Mesendoderm (in vitro differentiated cells): ENCODE measurements around the gene RHBDF1.

ENCODE experiments used
- DNase-seq: peaks from one replicate; pipeline ENCODE4 v3.0.0; 2013
- H2AK5ac ChIP-seq: 2 replicates; pipeline ENCODE4 v1.6.1; 2013; ENCODE audit warnings: low read length, inconsistent platforms
- H2BK120ac ChIP-seq: 2 replicates; pipeline ENCODE4 v1.6.1; 2013; ENCODE audit warnings: low read depth, mild to moderate bottlenecking, low read length, moderate library complexity, mixed read lengths
- H2BK15ac ChIP-seq: replicated peaks from 2 replicates; pipeline ENCODE4 v1.6.1; 2013; ENCODE audit warnings: low read depth, mild to moderate bottlenecking, moderate library complexity
- H2BK5ac ChIP-seq: 2 replicates; pipeline ENCODE4 v1.6.1; 2013; ENCODE audit warnings: low read length, inconsistent platforms
- H3K18ac ChIP-seq: 2 replicates; pipeline ENCODE4 v1.6.1; 2013; ENCODE audit warnings: mild to moderate bottlenecking, low read length, mixed read lengths
- H3K23ac ChIP-seq: one replicate; pipeline ENCODE4 v1.6.1; 2013; ENCODE audit warnings: low read length
- H3K27ac ChIP-seq: 2 replicates; pipeline ENCODE4 v1.5.1; 2013; ENCODE audit warnings: low read depth, mild to moderate bottlenecking, inconsistent platforms, low read length, moderate library complexity
- H3K27me3 ChIP-seq: 2 replicates; pipeline ENCODE4 v1.6.1; 2013; ENCODE audit warnings: low read length, control low read depth, mild to moderate bottlenecking, inconsistent platforms; ENCODE audit not compliant: insufficient read depth, poor library complexity
- H3K36me3 ChIP-seq: 2 replicates; pipeline ENCODE4 v1.6.1; 2013; ENCODE audit warnings: low read length, inconsistent platforms; ENCODE audit not compliant: control insufficient read depth, insufficient read depth
- H3K4ac ChIP-seq: one replicate; pipeline ENCODE4 v1.6.1; 2013; ENCODE audit warnings: low read depth, mild to moderate bottlenecking, low read length, moderate library complexity
- H3K4me1 ChIP-seq: 2 replicates; pipeline ENCODE4 v1.6.1; 2013; ENCODE audit warnings: low read depth, low read length, inconsistent platforms; ENCODE audit not compliant: control insufficient read depth
- H3K4me2 ChIP-seq: 2 replicates; pipeline ENCODE4 v1.6.1; 2013; ENCODE audit warnings: low read length
- H3K4me3 ChIP-seq: 2 replicates; pipeline ENCODE4 v1.5.1; 2013; ENCODE audit warnings: mild to moderate bottlenecking, low read length
- H3K56ac ChIP-seq: one replicate; pipeline ENCODE4 v1.6.1; 2013; ENCODE audit warnings: low read length
- H3K79me1 ChIP-seq: 2 replicates; pipeline ENCODE4 v1.6.1; 2013; ENCODE audit warnings: low read length, inconsistent platforms
- H3K79me2 ChIP-seq: 2 replicates; pipeline ENCODE4 v1.6.1; 2013; ENCODE audit warnings: mild to moderate bottlenecking, low read length; ENCODE audit not compliant: control insufficient read depth, insufficient read depth
- H3K9ac ChIP-seq: 2 replicates; pipeline ENCODE4 v1.6.1; 2013; ENCODE audit warnings: low read length, inconsistent platforms
- H4K5ac ChIP-seq: one replicate; pipeline ENCODE4 v1.6.1; 2013; ENCODE audit warnings: low read length
- H4K8ac ChIP-seq: one replicate; pipeline ENCODE4 v1.6.1; 2013; ENCODE audit warnings: low read depth, mild to moderate bottlenecking, control low read depth, low read length, moderate library complexity
- WGBS: extraction: QIAGEN DNeasy Blood & Tissue Kit; methylation state at CpG from one replicate; pipeline ENCODE4 v1.1.7; 2013; ENCODE audit warnings: low lambda C conversion rate, missing lambda C conversion rate; ENCODE audit not compliant: insufficient coverage; ENCODE audit errors: extremely low coverage; 5-methylcytosine and 5-hydroxymethylcytosine counted together

RHBDF1 gene

GRCh38 chr16:63466-63865 lies 9.0 kb downstream of the RHBDF1 start:
- H3K4me1 ChIP-seq: no peaks in the 10 kb centered on the region
- H3K23ac ChIP-seq: no peak overlapping the region
- no peak overlapping the region for H3K18ac ChIP-seq
- peaks cover 23% of the 10 kb centered on the region for H3K36me3 ChIP-seq
- H3K79me1 ChIP-seq: peaks cover 20% of the 10 kb centered on the region
- no peak overlapping the region for H3K27ac ChIP-seq
- no peak overlapping the region for H3K4me2 ChIP-seq
- H2AK5ac ChIP-seq: no peak overlapping the region
- peaks cover 3% of the 10 kb centered on the region for H3K79me2 ChIP-seq
- H4K5ac ChIP-seq: no peak overlapping the region
- no CpG with 5 or more reads among the region's 16 CpGs for WGBS
- no peak overlapping the region for H3K56ac ChIP-seq
- H2BK15ac ChIP-seq: no peak overlapping the region
- H2BK120ac ChIP-seq: no peak overlapping the region
- DNase-seq: no peak
- no peak overlapping the region for H3K4ac ChIP-seq
- no peaks in the 10 kb centered on the region for H3K27me3 ChIP-seq
- no peak overlapping the region for H4K8ac ChIP-seq
- no peak overlapping the region for H3K4me3 ChIP-seq
- H3K9ac ChIP-seq: no peak overlapping the region
- H2BK5ac ChIP-seq: no peak overlapping the region

DNA sequence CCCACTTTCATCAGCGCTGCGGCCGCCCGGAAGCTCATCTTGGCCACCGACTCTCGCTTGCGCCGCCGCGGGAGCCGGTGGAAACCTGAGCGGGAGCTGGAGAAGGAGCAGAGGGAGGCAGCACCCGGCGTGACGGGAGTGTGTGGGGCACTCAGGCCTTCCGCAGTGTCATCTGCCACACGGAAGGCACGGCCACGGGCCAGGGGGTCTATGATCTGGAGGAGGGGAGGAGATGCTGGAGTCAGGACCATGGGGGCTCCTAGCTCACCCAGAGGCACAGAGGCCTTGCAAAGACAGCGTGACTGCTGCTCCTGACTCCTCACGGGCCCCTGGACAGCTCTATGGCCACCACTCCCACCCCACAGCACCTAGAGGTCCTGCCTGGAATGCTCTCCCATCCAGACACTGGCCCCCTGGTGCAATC lies 9.5 kb downstream of the RHBDF1 start:
- H2BK5ac ChIP-seq: no peak overlapping the region
- H3K4me2 ChIP-seq: no peak overlapping the region
- H2BK120ac ChIP-seq: no peak overlapping the region
- no peaks in the 10 kb centered on the region for H3K4me1 ChIP-seq
- peaks cover 27% of the 10 kb centered on the region for H3K36me3 ChIP-seq
- peaks cover 19% of the 10 kb centered on the region for H3K79me1 ChIP-seq
- no peak overlapping the region for H3K27ac ChIP-seq
- no peak overlapping the region for H2AK5ac ChIP-seq
- WGBS: no CpG with 5 or more reads among the region's 21 CpGs
- no peak overlapping the region for H2BK15ac ChIP-seq
- no peak overlapping the region for H4K5ac ChIP-seq
- H3K23ac ChIP-seq: no peak overlapping the region
- H3K18ac ChIP-seq: no peak overlapping the region
- no peak overlapping the region for H3K56ac ChIP-seq
- DNase-seq: no peak
- H3K9ac ChIP-seq: no peak overlapping the region
- H3K4me3 ChIP-seq: no peak overlapping the region
- no peak overlapping the region for H3K4ac ChIP-seq
- no peak overlapping the region for H4K8ac ChIP-seq
- no peaks in the 10 kb centered on the region for H3K27me3 ChIP-seq
- H3K79me2 ChIP-seq: peaks cover 2% of the 10 kb centered on the region

DNA sequence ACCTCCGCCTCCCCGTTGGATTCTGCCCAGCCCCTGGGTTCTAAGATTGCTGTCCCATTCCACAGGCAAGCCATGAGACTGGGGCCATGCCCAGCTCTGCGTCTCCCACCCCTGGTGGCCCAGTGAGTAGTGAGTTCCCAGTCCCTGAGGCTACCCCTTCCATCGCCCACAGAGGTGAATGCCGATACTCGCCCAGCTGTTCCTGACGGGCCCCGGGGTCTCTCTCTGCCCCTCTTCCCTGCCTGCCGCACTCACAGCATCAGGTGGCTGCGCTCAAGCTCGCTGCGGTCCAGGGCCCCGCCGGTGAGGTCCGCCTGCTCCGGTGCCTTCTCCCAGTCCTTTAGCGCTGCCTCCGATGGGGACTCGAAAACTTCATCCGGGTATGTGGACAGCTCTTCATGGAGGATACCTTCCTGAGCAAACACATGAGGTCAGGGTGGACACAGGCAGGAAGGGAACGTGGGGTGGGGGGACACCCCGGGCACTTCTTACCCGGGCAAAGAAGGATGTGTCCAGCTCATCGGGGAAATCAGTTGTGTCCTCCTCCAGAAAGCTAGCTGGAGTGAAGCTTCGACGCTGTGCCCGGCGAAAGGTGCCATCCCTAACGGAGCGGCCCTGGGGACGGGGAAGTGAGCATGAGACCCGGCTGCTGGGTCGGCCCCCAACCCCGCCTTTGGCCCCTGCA lies 10.0 kb downstream of the RHBDF1 start:
- no peak overlapping the region for H2AK5ac ChIP-seq
- H3K4me3 ChIP-seq: no peak overlapping the region
- H3K23ac ChIP-seq: no peak overlapping the region
- no CpG with 5 or more reads among the region's 34 CpGs for WGBS
- H3K27ac ChIP-seq: no peak overlapping the region
- no peaks in the 10 kb centered on the region for H3K27me3 ChIP-seq
- no peak for DNase-seq
- no peak overlapping the region for H3K56ac ChIP-seq
- no peak overlapping the region for H3K18ac ChIP-seq
- no peak overlapping the region for H3K4me2 ChIP-seq
- peaks cover 30% of the 10 kb centered on the region for H3K36me3 ChIP-seq
- H3K79me1 ChIP-seq: peaks cover 17% of the 10 kb centered on the region
- no peak overlapping the region for H2BK120ac ChIP-seq
- H2BK5ac ChIP-seq: no peak overlapping the region
- peaks cover 2% of the 10 kb centered on the region for H3K79me2 ChIP-seq
- no peak overlapping the region for H3K4ac ChIP-seq
- H2BK15ac ChIP-seq: no peak overlapping the region
- H3K4me1 ChIP-seq: no peaks in the 10 kb centered on the region
- no peak overlapping the region for H3K9ac ChIP-seq
- H4K8ac ChIP-seq: no peak overlapping the region
- H4K5ac ChIP-seq: no peak overlapping the region

DNA sequence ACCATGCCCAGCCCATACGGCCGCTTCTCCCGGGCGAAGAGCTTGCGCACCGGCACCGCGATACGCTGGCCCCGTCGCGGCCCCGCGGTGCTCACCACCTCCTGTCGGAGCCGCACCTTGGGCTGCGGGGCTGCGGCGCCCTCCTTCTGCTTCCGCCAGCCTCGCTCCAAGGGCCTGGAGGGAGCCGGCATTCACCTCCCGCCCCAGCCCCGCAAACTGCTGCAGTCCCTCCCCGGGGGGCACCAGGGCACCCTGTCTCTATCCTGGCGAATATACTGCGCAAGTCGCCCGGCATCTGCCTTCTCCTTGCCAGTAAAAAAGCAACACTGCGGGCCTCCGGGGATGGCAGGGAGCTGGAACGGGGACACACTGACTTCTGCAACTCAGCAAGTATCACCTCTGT lies 10.6 kb downstream of the RHBDF1 start:
- WGBS: no CpG with 5 or more reads among the region's 32 CpGs
- peaks cover 35% of the 10 kb centered on the region for H3K36me3 ChIP-seq
- H4K8ac ChIP-seq: no peak overlapping the region
- peaks cover 2% of the 10 kb centered on the region for H3K79me2 ChIP-seq
- no peak overlapping the region for H3K9ac ChIP-seq
- H2BK120ac ChIP-seq: no peak overlapping the region
- no peak overlapping the region for H3K23ac ChIP-seq
- H3K4me2 ChIP-seq: no peak overlapping the region
- H3K4me3 ChIP-seq: no peak overlapping the region
- H3K27me3 ChIP-seq: no peaks in the 10 kb centered on the region
- no peak overlapping the region for H3K4ac ChIP-seq
- H2BK5ac ChIP-seq: no peak overlapping the region
- no peak overlapping the region for H2BK15ac ChIP-seq
- H3K79me1 ChIP-seq: peaks cover 12% of the 10 kb centered on the region
- no peak overlapping the region for H2AK5ac ChIP-seq
- no peak overlapping the region for H3K18ac ChIP-seq
- no peak overlapping the region for H3K56ac ChIP-seq
- H3K4me1 ChIP-seq: no peaks in the 10 kb centered on the region
- H4K5ac ChIP-seq: no peak overlapping the region
- no peak overlapping the region for H3K27ac ChIP-seq
- no peak for DNase-seq

GRCh38 chr16:60929-61878 lies 11.2 kb downstream of the RHBDF1 start:
- H4K8ac ChIP-seq: no peak overlapping the region
- H3K4me2 ChIP-seq: no peak overlapping the region
- H3K23ac ChIP-seq: no peak overlapping the region
- H3K56ac ChIP-seq: no peak overlapping the region
- peaks cover 2% of the 10 kb centered on the region for H3K79me2 ChIP-seq
- H2AK5ac ChIP-seq: no peak overlapping the region
- no peak for DNase-seq
- peaks cover 37% of the 10 kb centered on the region for H3K36me3 ChIP-seq
- no peaks in the 10 kb centered on the region for H3K27me3 ChIP-seq
- H3K79me1 ChIP-seq: peaks cover 9% of the 10 kb centered on the region
- no peak overlapping the region for H3K4ac ChIP-seq
- no peak overlapping the region for H2BK120ac ChIP-seq
- WGBS: no CpG with 5 or more reads among the region's 89 CpGs
- no peak overlapping the region for H2BK5ac ChIP-seq
- no peak overlapping the region for H4K5ac ChIP-seq
- no peak overlapping the region for H3K18ac ChIP-seq
- no peak overlapping the region for H3K9ac ChIP-seq
- no peaks in the 10 kb centered on the region for H3K4me1 ChIP-seq
- no peak overlapping the region for H3K4me3 ChIP-seq
- no peak overlapping the region for H3K27ac ChIP-seq
- H2BK15ac ChIP-seq: no peak overlapping the region
